Skin of body (tissue), 2 donors: ENCODE measurements around the gene ZNF784. TPM values are rescaled to one million over a fixed set of nuclear protein-coding genes. Genes with fewer than 3 reads are reported as not detected.

Experiments
- DNase-seq: peaks from one replicate; lab custom pipeline; 2025; lab: John Stamatoyannopoulos, UW
- total RNA-seq: library from RNA; depleted of rRNA; stranded (reverse); fragments of >200 nt; gene quantifications from one replicate; pipeline ENCODE4 v1.2.3, GENCODE V29; 2014

The ZNF784 gene
- total RNA-seq, 1 donor from 2014 or later = 3.2 TPM

- DNase-seq = no peak
Observed at GRCh38 chr19:55644191-55644833, 19.9 kb upstream of the ZNF784 start.

DNA sequence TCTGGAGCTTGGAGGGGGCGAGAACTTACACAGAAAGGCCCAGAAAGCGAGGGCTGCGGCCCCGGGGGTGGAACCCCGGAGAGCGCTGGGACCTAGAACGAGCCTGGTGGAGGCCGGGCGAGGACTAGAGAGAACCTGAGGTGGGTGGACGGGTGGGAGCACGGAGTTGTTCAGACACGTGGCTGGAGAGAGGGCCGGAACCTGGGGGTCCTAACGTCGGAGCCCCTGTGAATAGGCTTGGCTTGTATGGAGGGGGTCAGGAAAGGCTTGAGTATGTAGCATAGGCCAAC, 19.5 kb upstream of the ZNF784 start:
- DNase-seq = no peak

DNA sequence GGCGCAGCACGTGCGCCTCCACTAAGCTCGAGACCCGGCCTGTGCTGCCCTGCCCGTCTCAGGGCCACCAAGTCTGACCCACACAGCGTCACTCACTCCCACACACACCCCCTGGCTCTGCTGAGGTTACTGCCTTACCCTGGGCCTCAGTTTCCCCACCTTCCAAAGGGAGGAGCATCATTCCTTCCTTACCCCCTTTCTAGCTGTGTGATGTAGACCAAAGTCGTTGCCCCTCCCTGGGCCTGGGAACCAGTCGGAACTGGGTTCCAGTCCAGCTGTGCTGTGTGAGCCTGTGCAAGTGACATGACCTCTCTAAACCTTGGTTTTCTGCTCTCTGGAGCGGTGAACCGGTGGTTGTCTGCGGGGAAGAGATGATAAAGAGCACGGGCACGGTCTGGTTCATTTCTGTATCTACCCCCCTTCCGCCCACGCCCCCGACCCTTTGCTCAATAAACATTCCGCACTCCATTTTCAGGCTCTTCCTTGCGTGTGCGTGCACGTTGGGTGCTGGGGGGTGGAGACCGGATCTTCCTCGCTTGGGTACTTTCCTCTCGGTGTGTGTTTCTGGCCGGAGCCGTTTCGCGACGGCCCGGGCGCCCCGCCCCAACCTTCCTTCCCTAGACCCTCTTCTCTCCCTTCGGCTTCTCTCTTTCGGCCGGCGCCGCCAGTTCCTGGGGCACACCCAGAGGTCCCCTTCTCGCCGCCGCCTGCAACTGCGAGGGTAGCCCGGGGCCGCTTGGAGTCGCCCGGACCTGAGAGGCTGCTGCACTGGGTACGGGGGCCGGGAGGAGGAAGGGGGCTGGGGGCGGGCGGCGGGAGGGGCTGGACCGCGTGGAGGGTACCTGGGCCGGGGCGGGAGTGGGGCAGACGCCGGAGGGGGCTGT, 18.9 kb upstream of the ZNF784 start, which contains the start of gene ZNF581:
ZNF581 (plus strand) TSS at position 647 of the 884 bp plus-strand sequence. CDS start 923 bp downstream, outside the sequence.
- DNase-seq = peak; percentile 56

DNA sequence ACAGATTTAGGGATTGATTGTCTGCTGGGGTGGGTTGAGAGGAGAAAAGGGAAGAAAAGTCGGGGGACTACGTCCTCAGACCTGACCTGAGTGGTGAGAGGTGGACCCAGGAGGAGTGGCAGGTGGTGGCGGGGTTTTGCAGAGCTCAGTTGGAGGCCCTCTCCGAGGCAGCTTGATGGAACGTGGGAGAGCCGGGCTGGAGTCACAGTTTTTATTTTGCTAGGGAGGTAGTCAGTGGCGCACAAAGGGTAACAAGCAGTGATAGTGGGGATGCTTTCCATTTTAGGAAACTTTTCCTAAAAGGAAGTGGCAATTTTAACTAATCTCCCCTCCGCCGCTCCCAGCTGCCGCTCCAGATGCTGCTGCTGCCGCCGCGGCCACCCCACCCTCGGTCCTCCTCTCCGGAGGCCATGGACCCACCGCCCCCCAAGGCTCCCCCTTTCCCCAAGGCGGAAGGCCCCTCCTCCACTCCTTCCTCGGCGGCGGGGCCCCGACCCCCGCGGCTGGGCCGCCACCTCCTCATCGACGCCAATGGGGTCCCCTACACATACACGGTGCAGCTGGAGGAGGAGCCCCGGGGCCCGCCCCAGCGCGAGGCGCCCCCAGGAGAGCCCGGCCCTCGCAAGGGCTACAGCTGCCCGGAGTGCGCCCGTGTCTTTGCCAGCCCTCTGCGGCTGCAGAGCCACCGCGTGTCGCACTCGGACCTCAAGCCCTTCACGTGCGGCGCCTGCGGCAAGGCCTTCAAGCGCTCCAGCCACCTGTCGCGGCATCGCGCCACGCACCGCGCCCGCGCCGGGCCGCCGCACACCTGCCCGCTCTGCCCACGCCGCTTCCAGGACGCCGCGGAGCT, 18.0 kb upstream of the ZNF784 start:
- DNase-seq = no peak

- peak; percentile 28 for DNase-seq
Observed at GRCh38 chr19:55641426-55642152, 17.2 kb upstream of the ZNF784 start.

DNA sequence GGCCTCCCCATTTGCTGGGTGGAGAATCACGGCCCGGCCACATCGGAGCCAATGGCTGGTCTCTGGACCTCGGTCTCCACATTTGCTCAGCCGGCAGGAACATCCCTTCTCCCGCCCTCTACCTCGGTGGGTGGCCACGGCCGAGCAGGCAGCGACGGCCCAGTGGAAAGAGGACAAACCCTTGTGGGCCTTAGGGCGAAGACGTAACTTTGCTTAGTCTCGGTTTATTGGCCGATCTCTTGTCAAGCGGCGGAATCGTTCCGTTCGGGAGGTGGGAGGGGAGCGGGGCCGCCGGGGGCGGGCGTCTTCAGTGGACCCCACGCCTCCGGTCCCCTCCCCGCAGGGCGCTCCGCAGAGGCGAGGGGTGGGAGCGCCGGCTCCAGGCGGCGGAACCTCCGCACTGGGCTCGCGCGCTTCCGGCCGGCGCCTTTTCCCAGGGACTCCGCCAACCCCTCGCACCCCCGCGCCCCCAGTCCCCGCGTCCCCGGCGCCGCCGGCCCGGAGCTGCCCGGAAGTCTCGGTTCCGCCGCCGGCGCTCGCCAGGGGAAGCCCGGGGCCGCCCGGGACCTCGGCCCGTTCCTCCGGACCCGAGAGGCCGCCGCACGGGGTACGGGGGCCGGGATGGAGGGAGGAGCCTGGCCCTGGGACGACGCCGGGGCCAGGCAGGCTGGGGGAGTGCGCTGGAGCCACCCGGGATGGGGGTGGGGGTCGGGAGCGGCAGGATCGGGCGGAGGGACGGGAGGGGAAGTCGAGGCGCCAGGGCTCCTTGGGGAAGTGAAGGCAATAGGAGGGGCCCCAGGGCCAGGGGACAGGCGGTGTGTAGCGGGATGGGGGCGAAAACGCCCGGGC, 16.4 kb upstream of the ZNF784 start, which contains the start of gene ZNF580:
ZNF580 (plus strand) TSS at position 426 of the 849 bp plus-strand sequence. CDS start 1,507 bp downstream, outside the sequence.
- peak; percentile 78 for DNase-seq

- DNase-seq = peak; percentile 78
Observed at GRCh38 chr19:55640043-55640576, 15.7 kb upstream of the ZNF784 start.

DNA sequence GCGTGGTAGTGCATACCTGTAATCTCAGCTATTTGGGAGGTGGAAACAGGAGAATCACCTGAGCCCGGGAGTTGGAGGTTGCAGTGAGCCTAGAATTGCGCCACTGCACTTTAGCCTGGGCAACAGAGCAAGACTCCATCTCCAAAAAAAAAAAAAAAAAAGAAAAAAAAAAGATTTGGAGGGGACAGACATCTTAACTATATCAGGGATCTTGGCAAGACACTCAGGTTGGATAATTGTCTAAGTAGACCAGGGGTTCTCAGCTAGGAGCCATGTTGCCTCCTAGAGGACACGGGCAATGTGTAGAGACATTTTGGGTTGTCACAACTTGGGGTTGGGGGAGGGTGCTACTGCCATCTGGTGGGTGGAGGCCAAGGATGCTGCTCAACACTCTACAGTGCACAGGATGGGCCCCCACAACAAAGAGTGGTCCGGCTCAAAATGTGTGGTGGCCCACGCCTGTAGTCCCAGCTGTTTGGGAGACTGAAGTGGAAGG, 14.5 kb upstream of the ZNF784 start:
- no peak for DNase-seq

- DNase-seq = no peak
Observed at GRCh38 chr19:55637534-55637933, 13.2 kb upstream of the ZNF784 start.

- no peak for DNase-seq
Observed at GRCh38 chr19:55636723-55637122, 12.4 kb upstream of the ZNF784 start.

GRCh38 chr19:55635856-55636440, 11.6 kb upstream of the ZNF784 start:
- DNase-seq = no peak

- no peak for DNase-seq
Observed at GRCh38 chr19:55635334-55635717, 11.0 kb upstream of the ZNF784 start.

DNA sequence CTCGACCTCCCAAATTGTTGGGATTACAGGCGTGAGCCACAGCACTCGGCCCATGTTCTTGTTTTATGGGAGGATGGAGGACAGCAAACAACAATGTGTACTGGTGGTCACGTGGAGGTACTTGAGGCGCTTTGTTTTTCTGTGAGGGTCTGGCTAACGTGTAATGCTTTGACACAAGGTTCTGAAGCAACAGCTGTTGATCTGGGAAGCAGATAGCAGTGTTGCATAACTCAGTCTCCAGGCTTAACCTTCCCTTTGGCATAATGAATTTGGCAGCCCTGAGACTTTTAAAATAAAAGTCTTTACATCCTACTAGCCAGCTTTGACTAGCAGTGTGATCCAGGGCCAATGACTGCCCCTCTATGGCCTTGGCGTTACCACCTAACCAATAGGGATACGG, 9.5 kb upstream of the ZNF784 start:
- DNase-seq = no peak

- peak; percentile 87 for DNase-seq
Observed at GRCh38 chr19:55632463-55632834, 8.1 kb upstream of the ZNF784 start.

- DNase-seq = no peak
Observed at GRCh38 chr19:55626350-55626749, 2.0 kb upstream of the ZNF784 start.

DNA sequence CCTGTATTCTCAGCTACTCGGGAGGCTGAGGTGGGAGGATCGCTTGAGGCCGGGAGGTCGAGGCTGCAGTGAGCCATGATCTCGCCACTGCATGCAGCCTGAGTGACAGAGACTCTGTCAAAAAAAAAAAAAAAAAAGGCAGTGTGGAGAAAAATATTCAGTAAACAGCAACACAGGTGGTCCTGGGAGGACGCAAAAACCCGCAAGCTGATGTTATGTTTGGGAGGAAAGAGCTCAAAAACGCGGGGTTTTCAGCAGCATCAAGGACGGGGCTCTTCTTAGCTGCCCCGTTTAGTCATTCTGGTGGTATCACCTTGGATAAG, 599 bp upstream of the ZNF784 start:
- DNase-seq = no peak

GRCh38 chr19:55623561-55623960, 805 bp downstream of the ZNF784 start:
- no peak for DNase-seq

DNA sequence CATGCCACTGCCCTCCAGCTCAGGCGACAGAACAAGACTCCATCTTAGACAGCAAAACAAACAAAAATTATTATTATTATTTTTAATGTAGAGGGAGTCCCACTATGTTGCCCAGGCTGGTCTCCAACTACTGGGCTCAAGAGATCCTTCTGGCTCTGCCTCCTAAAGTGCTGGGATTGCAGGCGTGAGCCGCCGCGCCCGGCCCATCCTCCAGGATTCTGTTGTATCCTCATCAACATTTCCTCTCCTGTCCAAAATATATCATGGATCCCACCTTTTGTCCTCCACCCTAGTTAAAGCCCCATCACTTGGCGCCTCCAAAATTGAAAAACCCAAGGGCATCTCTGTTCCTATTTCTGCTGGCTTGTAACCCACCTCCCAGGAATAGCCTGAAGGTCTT, 1.2 kb downstream of the ZNF784 start:
- DNase-seq = no peak

DNA sequence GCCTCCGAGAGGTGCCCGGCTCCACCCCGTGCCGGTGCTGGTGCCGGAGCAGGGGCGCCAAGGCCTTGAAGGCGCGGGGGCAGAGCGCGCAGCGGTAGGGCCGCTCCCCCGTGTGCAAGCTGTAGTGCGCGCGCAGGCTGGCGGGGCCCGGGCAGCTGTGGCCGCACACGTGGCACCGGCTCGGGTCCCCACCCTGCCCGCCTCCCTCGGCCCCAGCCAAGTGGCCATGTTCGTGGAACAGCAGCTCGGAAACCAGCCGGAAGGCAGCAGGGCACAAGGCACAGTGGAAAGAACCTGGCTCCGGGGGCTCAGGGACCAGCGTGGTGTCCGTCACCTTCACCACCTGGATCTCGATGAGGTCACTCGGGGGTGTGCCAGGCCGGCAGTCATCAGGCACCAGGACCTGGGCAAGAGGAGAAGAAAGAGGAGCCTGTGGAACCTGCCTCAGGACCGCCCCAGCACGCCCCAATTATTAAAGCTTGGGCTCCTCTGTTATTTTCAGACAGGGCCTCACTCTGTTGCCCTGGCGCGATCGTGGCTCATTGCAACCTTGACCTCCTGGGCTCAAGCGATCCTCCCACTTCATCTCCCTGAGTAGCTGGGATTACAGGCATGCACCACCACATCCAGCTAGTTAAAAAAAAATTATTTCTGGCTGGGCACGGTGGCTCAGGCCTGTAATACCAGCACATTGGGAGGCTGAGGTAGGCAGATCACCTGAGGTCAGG, 2.0 kb downstream of the ZNF784 start:
- DNase-seq = no peak
